SH-SY5Y (cell line): ENCODE data around the gene PHKB.

Source experiments
- GATA2 ChIP-seq: IDR thresholded peaks from 2 replicates; pipeline ENCODE4 v1.6.1; 2011; ENCODE audit warnings: mild to moderate bottlenecking, low read depth, low read length
- GATA3 ChIP-seq: IDR thresholded peaks from 2 replicates; pipeline ENCODE4 v1.6.1; 2011; ENCODE audit warnings: low read depth, mild to moderate bottlenecking, low read length, moderate library complexity

PHKB gene

DNA sequence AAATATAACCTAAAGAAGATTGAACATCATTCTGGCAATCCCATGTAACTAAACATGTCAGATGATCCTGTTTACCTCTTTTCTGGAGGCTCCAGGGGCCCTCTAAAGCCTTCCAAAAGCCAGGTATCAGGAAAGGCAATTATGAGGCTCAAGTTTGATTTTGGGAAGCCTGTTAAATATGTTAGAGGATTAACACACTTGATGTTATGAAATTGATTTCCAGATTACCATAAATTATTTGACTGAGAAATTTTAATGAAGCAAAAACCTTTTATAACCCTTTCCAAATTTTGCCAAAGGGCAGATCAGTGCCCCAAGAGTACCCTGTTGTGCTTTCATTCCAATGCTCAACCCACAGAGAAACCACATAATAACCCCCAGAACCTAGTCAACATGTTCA lies 29.3 kb downstream of the PHKB start:
- TF ChIP-seq GATA3 (no peak), GATA2 (no peak)

DNA sequence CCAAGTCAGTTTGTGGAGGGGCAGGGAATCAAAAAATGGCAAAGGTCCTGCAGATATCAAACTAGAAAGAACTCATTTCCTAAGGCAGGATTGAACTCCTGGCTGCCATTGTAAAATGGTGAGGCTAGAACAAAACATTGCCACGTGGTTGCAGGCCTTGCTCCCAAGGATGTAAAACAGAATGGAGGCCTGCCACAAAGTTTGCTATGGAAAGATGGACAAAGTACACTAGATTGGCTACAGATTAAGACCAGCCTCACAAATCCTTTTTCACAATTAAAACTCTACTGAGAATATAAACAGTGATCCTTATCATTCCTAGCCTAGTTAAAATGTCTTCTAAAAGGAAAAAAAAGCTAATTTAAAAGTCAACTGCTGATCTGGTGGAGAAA lies 30.9 kb downstream of the PHKB start:
- TF ChIP-seq GATA3 (no peak), GATA2 (no peak)

DNA sequence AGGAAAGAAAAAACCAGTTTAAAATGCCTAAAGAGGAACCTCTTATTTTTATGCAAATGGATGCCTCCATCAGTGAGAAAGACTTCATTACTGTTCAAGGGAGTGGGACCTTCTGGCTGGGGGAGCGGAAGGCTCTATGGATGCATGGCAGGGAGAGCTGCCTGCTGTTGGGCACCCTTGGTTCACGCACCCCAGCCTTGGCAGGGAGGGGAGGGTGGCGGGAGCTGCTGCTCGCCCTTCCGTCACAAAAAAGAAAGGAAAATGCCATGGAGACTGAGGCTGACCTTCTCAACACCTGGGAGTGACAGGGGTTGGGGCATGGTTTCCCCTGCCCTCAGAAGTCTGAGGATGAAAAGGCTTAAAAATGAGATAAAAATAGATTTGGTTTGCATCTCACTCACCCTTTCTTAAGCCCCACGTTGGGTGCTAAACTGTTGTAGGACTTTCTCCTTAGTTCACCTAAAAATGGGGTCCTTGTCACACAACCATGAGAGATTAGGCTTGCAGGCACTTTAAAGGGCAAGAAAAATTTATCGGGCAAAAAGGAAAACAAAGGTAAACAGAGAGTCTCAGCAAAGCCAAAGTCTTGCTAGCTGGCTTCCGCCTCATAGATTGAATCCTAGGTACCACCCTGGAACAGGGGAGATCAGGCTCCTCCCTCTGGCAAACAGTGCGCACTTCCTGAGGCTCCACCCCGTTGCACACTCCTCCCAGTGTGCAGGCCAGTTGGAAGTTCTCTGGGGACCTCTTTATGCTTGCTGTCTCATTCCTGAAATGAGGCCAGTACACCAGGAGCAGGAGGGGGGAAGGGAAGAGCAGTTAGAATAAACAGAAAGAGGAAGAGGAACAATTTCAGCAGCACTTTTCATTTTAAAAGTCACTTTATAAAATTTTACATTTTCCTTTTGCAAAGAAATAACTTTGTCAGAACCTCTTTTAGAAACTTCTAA lies 31.6 kb downstream of the PHKB start:
- TF ChIP-seq GATA3 (no peak), GATA2 (no peak)

DNA sequence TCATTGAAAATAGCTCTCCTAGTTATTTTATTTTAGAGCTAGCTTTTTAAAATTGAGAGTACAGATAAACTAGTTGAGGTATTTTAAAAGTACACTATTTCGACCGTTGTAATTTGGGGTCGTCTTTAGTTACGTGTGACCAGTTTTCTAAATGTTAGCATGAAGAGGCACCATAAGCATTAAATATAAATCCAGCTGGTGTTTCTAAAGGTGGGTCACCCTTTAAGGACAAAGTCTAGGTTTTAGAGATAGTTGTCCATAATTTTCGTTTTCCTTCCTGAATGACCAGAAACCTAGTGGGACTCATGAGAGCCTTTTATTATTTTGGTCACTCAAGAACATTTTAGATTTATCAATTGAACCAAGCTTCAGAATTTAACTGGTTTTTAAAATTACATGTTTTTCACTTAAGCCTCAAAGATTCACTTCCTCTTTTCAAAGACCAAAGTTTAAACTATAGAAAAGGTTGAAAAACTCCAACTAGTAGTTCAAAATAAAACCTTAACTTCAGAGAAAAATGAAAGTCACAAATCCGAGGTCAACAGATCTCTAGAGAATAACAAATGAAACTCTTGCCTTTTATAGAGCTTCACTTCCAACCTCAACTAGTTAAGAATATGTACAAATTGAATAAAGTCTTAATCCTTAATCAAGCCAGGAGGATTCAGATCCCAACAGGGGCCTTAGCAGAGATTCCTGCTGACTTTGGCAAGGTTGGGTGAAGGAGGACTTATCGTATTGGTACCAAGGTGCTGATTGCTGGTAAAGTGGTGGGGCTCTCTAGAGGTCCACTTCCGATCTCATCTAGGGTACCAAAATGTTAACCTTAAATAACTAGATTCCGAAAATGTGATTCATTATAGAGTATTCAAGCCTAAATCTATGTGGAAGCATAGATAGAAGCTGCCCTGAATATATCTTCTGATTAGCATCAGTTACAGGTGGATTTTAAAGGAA lies 32.5 kb downstream of the PHKB start:
- TF ChIP-seq GATA2, result no peak
- no peak for TF ChIP-seq GATA3

DNA sequence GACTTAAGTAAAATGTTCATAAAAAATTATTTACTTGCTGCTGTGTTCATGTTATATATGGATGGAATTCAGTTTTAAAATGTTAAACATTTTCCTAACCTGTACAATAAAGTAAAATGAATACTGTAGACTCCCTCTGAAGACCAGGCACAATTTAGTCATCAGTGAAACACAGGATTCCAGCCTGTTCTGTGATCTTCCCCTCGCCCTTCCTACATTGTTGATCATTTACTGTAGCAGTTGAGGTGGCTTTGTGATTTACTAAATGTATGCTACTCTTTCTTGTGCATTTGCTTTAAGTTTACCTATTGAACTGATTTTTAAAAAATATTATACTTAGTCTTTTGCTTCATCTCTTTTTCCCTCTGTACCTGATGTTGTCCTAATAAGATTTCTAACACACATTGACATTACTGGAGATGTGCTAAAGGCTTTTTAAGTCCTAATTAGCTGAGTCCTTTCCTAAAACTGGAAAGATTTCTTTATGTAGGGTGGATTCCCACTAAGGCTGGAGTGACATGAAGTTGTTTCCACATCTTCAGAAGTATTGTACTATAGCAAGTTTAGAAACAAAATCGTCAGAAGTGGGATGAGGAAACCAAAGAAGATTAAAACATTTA lies 38.1 kb downstream of the PHKB start:
- TF ChIP-seq GATA2, result no peak
- TF ChIP-seq GATA3, result no peak

DNA sequence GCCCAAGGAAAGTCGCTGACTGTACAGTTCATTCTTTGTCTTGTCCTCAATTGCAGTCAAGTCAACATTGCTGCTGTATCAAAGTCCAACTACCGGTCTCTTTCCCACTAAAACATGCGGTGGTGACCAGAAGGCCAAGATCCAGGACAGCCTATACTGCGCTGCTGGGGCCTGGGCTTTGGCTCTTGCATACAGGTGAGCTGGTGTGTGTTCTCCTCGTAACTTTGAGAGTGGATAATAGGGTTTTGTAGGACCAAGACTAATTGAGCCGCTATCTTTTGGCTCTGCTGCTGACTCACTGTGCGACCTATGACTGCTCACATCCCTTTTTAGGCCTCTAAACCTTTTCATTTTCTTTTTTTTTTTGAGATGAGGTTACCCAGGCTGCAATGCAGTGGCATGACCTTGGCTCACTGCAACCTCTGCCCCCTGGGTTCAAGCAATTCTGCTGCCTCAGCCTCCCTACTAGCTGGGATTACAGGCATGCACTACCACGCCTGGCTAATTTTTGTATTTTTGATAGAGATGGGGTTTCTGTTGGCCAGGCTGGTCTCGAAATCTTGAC lies 38.7 kb downstream of the PHKB start:
- no peak for TF ChIP-seq GATA3
- TF ChIP-seq GATA2, result no peak

DNA sequence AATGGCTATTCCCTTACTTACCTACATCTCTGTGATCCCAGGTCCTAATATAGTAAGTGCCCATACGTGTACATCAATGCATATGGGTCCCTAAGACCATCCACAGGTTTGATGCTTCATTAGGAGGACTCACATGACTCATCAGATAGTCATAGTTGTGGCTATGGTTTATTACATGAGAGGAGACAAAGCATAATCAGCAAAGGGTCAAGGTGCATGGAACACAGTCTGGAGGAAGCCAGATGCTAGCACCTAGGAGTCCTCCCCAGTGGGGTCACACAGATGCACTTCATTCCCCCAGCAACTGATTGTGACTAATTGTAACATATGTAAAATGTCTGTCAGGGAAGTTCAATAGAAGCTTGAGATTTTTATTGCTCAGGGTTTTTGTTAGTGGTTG lies 42.8 kb downstream of the PHKB start:
- TF ChIP-seq GATA3, result no peak
- TF ChIP-seq GATA2, result no peak

DNA sequence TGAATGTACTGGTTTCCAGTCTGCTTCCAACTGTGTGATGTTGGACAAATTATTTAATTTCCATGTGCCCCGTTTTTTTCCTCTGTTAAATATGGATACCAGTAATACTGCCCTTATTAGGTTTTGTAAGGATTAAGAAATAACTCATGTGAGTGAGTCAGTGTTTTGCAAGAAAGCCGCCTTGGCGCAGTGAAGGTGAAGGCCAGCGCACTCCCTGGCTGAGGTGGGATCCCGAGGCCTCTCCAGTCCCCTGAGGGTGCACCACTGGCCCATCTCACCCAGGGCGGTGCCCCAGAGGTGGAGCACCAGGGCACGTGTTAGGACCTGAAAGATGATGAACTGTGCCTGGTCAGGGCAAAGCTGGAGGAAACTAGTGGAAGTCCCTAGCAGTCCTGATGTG lies 43.5 kb downstream of the PHKB start:
- TF ChIP-seq GATA3 (no peak), GATA2 (no peak)

DNA sequence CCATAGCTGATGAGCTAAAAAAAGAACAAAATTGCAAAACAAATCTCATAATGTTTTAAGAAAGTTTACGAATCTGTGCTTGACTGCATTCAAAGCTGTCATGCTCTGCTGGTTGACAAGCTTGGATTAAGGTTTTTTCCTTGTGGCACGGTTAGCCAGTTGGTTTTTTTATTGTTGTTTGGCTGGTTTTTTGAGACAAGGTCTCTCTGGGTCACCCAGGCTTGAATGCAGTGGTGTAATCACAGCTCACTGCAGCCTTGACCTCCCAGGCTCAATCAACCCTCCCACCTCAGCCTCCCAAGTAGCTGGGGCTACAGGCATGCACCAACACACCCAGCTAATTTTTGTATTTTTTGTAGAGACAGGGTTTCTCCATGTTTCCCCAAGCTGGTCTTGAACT lies 45.7 kb downstream of the PHKB start:
- no peak for TF ChIP-seq GATA2
- TF ChIP-seq GATA3, result no peak

DNA sequence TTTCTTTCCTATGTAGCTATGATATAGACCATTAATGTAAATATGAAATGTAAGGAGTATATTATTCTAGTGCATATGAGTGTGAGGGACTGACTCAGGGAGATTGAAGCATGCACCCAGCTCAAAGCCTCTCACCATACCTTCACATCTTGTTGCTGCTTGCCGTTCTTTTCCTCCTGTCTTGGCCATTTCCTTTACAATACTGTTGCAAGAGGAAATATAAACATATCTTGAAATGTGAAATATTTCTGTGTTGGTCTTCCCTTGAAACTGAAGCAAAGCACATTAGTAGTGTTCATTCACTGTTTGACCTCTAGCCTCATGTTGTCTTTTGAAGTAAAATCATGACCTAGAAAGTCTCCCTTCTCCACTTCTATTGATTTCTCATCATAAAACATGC lies 46.6 kb downstream of the PHKB start:
- TF ChIP-seq GATA2 (no peak), GATA3 (no peak)

DNA sequence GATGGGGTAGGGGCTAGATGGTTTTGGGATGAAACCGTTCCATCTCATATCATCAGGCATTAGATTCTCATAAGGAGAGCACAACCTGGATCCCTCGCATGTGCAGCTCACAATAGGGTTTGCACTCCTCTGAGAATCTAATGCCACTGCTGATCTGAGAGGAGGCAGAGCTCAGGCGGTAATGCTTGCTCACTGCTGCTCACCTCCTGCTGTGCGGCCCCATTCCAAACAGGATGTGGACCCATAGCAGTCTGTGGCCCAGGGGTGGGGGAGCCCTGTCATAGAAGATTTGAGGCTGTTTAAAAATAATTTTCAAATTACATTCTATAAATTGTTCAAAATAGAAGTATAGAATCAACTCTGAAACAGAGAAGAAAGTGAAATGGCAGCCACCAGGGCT lies 50.8 kb downstream of the PHKB start:
- TF ChIP-seq GATA2 (no peak), GATA3 (no peak)

DNA sequence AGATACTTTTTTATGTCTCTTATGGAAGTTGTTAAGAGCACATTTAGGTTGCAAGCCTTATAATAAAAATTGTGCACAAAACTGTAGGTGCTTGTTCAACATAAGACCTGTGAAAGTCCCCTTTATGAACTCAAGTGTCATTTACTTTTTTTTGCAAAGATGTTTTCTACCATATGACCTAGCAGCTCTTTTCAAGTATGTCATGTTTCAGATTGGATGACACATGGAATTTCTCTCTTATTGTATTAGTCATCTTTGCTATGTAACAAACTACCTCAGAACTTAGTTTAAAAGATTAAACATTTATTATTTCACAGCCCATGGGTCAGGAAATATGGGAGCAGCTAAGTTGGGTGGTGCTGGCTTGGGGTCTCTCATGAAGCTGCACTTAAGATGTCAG lies 57.9 kb downstream of the PHKB start:
- no peak for TF ChIP-seq GATA3
- TF ChIP-seq GATA2, result no peak

DNA sequence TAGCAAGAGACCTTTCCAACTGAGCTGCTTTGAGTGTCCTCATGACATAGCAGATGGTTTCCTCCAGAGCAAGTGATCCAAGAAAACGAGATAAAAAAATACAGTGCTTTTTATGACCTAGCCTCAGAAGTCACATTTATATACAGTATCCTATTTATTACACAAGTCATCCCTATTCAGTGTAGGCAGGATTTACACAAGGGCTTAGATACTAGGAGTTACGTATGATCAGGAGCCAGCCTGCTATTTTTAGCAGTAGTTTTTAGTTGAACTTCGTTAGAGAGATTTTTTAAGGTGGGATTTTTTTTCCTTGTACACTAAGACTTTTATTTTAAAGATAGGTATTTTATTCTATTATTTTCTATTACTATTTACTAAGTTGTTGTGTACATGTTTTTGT lies 58.4 kb downstream of the PHKB start:
- TF ChIP-seq GATA2 (no peak), GATA3 (no peak)

DNA sequence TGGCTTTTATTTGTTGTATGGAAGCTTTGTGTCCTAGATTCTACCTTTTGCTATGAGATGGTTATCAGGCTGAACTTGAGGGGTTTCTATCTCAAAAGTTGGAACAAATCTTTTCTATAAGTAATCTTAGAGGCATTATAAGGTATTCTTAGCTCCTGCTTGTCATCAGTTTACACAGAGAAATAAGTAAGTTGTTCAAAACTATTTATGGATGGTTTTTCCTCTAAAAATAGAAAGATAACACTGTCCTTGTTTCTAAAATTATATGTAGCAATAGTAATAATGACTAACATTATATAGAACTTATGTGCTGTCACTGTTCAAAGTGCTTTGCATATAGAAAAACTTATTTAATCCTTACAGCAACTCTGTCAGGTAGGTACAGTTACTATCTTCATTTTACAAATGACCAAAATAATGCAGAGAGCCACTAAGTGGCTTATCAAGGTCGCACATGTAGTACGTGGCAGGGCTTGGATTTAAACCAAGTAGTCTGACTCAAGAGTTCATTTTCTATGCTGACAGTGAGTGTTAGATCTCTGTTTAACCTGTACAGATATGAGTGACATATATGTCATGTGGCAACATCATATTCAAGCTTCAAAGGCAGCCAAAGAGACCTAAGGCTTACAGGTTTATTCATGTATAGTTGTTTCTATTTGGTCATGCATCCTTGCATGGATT lies 59.0 kb downstream of the PHKB start:
- TF ChIP-seq GATA2, result no peak
- no peak for TF ChIP-seq GATA3
